SW480 (cell line): ENCODE measurements around the gene CXCL16.

Experiments
- DNase-seq: peaks from one replicate; pipeline ENCODE4 v3.0.0-alpha.2; 2016; ENCODE audit warnings: low spot score

The CXCL16 gene, protein sequence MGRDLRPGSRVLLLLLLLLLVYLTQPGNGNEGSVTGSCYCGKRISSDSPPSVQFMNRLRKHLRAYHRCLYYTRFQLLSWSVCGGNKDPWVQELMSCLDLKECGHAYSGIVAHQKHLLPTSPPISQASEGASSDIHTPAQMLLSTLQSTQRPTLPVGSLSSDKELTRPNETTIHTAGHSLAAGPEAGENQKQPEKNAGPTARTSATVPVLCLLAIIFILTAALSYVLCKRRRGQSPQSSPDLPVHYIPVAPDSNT

DNA sequence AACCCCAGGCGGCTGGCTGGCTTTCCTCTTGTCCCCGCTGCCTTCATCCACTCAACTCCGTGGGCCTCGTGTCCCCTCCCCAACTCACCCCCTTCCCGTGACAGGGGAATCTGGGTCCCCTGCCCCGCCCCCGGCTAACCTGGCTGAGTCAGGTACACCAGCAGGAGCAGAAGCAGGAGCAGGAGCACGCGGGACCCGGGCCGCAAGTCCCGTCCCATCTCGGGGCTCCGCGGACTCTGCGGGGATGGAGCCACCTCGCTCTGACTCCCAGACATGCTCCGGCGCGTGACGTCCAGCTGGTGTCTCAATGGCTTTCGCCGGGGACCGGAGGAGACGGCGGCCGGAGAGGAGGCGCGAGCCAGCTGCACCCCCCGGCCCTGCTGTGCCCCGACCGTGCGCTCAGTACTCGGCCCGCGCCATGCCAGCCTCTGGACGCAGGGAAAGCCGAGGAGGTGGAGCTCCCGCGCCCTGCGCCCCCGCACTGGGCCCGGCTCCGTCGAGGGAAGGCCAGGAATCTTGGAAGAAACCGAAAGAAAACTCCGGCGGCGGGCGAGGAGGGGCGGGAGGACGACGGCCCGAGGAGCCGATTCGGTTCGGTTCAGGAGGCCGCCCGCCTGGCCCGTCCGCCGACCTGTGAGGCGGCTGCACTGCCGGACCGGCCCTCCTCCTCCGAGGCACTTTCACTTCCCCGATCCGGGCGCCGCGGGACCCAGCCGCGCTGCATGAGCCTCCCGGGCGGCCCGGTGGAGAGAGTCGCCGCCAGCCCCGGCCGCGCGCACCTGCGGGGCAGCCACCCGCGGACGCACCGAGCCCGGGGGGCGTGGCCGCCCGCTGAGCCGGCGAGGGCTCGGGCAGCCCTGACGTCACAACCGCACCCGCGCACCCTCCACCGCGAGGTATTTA, at the start of gene CXCL16, which contains the start of gene ZMYND15:
Gene CXCL16, minus strand, starts transcription at position 807 of the 903 bp plus-strand sequence. Its CDS starts 589 bp downstream, at position 218.
Gene ZMYND15, plus strand, starts transcription at position 712 of the 903 bp plus-strand sequence. CDS start 716 bp downstream, outside the sequence.
- DNase-seq, result peak; percentile 39

GRCh38 chr17:4788807-4789700, 49.3 kb upstream of the CXCL16 start, which contains the start of gene GLTPD2:
Gene GLTPD2 (plus strand): TSS chr17:4788964. CDS start chr17:4789012, 48 bp downstream.
- no peak for DNase-seq

DNA sequence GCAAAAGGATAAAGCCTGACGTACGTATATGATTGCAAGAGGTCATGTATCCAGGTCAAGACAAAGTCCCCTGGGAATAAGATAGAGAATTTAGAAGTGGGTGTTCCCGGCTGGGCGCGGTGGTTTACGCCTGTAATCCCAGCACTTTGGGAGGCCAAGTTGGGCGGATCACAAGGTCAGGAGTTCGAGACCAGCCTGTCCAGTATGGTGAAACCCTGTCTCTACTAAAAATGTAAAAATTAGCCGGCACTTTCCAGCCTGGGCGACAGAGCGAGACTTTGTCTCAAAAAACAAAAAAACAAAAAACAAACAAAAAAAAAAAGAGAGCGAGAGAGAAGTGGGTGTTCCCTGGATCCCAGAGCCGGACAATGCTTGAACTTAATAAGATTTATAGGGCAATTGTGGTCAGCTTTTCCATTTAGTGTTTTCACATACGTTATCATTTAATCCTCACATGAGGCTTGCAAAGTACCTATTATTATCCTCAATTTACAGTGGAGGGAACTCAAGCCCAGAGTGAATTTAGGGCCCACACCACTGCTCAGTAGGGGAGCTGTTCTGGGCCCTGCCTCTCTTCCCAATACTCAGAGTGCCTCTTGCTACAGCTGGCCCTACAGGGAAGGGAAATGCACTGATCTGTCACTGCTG, 48.6 kb upstream of the CXCL16 start:
- DNase-seq, result no peak

DNA sequence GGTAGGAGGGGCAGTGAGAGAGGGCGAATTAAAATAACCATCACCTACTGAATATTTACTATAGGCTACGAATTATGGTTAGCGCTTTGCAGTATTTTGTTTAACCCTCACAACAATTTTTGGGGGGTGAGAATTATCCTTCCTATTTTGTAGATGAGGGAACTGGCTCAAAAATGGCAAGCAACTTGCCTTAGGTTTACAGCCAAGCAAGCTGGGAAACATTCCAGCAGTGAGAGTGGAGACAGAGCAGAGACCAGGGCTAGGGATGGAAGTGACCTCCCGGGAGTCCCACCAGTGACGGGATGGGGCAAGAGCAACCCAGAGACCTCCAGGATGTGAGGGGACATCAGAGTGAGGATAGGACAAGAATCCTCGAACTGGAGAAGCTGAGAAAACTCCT, 46.8 kb upstream of the CXCL16 start:
- DNase-seq, result no peak

GRCh38 chr17:4786106-4786511, 46.4 kb upstream of the CXCL16 start, which contains the start of gene VMO1:
Gene VMO1 (minus strand): TSS chr17:4786364. CDS start chr17:4786352, 12 bp downstream.
- DNase-seq, result no peak

GRCh38 chr17:4785311-4786105, 45.8 kb upstream of the CXCL16 start:
- no peak for DNase-seq

GRCh38 chr17:4782652-4783051, 42.9 kb upstream of the CXCL16 start:
- no peak for DNase-seq

DNA sequence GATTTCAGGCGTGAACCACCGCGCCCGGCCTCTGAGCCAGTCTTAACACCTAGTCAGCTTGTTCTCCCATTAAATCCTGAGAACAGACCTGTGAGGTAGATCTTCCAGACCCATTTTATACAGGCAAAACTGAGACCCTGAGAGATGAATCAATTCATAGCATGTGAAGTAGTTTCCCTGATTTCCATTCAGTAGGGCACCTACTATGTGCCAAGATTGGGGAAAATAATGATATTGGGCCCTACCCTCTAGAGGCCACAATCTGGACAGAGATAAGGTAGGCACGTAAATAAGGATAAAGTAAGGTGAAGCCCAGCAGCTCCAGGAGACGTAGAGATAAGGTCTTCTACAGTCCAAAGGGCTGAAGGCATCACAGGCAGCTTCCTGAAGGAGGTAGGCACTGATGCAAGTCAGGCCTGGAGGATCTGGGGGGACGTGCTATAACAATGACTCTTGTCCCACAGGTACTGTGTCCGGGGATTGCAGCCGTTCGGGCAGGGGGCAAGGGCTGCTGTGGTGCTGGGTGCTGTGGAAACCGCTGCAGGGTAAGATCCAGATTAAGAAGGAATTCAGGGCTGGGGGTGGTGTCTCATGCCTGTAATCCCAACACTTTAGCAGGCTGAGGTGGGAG, 40.7 kb upstream of the CXCL16 start:
- no peak for DNase-seq

DNA sequence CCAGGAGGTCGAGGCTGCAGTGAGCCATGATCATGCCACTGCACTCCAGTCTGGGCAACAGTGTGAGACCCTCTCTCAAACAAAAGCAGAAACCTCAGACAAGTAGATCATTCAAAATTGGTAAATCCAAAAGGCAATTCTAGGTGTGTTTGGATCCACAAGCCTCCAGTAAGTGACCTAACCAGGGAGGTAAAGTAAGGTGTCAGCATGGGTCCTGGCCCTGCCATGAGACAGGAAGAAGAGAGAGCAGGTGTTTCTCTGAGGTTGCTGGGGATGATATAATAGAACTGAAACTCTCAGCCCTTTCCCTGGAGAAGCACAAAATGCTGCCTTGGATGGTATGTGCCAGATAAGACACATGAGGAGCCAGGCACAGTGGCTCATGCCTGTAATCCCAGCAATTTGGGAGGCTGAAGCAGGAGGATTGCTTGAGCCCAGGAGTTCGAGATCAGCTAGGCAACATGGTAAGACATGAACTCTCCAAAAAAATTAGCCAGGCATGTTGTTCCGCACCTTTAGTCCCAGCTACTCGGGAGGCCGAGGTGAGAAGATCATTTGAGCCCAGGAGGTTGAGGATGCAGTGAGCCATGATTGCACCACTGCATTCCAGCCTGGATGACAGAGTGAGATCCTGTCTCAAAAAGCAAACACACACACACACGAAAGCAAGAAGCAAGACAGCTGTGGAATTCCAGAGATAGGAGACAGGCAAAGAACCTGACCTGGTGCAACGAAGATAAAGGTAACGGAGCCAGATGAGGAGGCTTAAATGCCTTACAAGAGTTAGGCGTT, 38.4 kb upstream of the CXCL16 start:
- DNase-seq, result no peak

DNA sequence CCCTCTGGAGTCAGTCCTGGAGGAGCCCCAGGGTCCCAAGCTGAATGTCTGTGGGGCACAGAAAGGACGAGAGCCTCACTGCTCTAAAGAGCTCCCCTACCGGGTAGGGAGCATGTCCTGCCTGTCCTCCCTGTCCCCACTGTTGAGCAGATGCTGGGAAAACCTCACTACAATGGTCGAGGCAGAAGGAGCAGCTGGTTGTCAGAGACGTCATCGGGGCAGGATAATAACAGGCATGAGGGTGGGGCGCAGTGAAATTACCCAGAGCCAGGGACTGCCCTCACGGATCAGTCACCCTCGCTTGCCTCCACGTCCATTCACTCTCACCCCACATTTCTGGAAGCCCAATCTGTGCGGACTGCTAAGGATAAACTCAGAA, 32.5 kb upstream of the CXCL16 start:
- no peak for DNase-seq

DNA sequence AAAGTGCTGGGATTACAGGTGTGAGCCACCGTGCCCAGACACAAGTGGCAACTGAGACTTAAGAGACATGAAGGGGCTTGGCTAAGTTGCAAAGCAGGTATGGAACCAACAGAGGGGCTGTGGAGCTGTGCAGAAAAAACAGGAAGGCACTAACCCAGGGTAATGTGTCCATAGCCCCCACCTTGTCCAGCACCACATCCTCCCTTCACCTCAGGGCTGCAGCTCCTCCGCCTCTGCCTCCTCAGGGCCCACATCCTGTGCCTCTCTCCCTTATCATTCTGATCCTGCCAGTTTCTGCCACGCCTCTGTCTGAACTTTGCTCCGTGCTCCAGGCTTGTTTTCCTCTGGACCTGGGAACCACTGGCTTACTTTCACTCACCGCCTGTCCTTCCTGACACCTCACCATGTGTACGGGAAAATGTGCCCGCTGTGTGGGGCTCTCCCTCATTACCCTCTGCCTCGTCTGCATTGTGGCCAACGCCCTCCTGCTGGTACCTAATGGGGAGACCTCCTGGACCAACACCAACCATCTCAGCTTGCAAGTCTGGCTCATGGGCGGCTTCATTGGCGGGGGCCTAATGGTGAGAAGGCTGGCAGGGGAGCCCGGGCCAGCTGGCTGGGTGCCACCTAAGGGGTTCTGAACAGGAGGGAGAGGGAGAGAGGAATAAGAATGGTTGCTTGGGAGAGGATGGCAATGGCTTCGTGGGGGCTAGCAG, 31.9 kb upstream of the CXCL16 start, which contains the start of gene TM4SF5:
Gene TM4SF5, plus strand, starts transcription at position 368 of the 716 bp plus-strand sequence. Its CDS starts 37 bp downstream, at position 405.
- peak; percentile 83 for DNase-seq

- DNase-seq, result peak; percentile 55
Observed at GRCh38 chr17:4769628-4770027, 29.9 kb upstream of the CXCL16 start.

DNA sequence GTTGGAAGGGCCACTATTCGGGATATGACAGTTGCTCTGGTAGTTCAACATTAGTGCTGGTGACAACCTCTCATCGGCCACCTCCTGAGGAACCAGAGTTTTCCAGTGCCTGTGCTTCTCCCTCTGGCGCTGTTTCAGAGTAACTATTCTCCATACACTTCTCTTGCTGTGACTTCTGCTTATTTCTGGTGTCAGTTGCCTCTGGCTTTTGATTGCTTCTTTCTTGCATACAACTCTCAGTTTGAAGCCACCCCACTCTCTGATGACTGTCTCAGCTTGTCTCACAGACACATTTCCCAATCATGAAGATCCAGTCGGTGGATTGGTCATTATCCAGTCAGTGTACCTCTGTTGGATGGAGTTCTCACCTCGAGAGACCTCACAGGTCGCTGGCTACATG, 28.6 kb upstream of the CXCL16 start:
- no peak for DNase-seq

DNA sequence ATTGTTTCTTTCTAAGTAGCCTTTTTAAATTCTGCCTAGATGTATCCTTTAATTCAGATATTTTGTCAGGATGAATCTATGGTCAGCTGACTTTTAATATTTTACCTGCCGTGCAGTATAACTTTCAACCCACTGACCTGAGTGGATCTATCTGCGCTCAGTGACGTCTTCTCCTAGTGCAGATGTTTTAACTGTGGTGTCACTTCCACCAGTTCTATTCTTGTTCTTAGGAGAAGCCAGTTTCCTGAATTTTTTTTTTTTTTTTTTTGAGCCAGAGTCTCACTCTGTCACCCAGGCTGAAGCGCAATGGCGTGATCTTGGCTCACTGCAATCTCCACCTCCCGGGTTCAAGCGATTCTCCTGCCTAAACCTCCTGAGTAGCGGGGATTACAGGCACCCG, 27.0 kb upstream of the CXCL16 start:
- DNase-seq, result no peak

DNA sequence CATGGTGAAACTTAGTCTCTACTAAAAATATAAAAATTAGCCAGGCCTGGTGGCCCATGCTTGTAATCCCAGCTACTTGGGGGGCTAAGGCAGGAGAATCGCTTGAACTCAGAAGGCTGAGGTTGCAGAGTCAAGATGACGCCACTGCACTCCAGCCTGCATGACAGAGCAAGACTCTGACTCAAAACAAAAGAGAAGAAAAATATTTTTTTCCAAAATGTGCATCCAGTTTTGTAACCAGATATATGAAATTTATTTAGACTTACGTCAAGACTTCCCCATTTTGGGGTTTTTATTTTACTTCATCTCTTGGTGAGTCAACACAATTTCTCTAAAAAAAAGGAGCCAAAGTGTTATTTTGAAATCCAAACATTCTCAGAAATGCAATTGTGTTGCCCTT, 26.5 kb upstream of the CXCL16 start:
- no peak for DNase-seq

GRCh38 chr17:4764595-4764994, 24.9 kb upstream of the CXCL16 start:
- no peak for DNase-seq

DNA sequence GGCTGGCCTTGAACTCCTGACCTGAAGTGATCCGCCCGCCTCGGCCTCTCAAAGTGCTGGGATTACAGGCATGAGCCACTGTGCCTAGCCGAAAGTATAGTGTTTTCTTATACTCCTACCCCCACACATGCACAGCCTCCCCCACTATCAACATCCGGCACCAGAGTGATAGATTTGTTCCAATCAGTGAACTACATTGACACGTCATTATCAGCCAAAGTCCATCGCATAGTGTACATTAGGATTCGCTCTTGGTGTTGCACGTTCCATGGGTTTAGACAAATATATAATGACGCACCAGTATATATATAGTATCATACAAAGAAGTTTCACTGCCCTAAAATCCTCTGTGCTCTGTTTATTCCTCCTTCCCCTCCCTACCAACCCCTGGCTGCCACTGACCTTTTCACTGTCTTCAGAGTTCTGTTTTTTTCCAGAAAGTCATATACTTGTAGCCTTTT, 20.1 kb upstream of the CXCL16 start:
- DNase-seq, result no peak

DNA sequence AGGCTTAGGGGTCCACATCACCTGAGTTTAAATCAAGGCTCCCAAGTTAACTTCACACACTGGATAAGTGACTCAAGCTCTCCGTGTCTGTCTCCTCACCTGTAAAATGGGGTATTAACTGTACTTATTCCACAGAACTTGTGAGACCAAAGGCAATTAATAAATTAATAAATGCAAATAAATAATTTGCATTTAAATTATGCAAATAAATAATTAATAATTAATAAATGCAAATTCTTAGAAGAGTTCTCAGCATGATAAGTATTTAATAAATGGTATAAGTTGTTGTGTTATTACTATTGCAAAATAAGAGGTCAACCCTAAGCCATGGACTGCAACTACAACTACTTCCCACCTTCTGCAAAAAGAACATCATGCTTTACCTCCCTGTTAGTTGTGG, 13.7 kb upstream of the CXCL16 start:
- DNase-seq, result no peak
